Amniotic epithelial cell (primary cell): ENCODE data around the gene R3HDM2.

ENCODE experiments used
- DNase-seq: peaks from one replicate; pipeline ENCODE4 v3.0.0-alpha.2; 2010; ENCODE audit warnings: low read depth

The R3HDM2 gene

GRCh38 chr12:57229046-57229633 is 201.7 kb downstream of the R3HDM2 start:
- DNase-seq: no peak

- DNase-seq: peak; percentile 31
Measured at GRCh38 chr12:57227315-57228115, 203.3 kb downstream of the R3HDM2 start.

- DNase-seq: no peak
Measured at GRCh38 chr12:57226588-57227314, 204.1 kb downstream of the R3HDM2 start.

GRCh38 chr12:57225680-57226210 is 205.1 kb downstream of the R3HDM2 start:
- DNase-seq: no peak

GRCh38 chr12:57224973-57225679 is 205.7 kb downstream of the R3HDM2 start:
- DNase-seq: no peak

- no peak for DNase-seq
Measured at GRCh38 chr12:57224278-57224972, 206.4 kb downstream of the R3HDM2 start.

- no peak for DNase-seq
Measured at GRCh38 chr12:57223191-57224165, 207.4 kb downstream of the R3HDM2 start.

GRCh38 chr12:57222286-57223190 is 208.3 kb downstream of the R3HDM2 start:
- DNase-seq: no peak

- no peak for DNase-seq
Measured at GRCh38 chr12:57221169-57221917, 209.5 kb downstream of the R3HDM2 start.

- no peak for DNase-seq
Measured at GRCh38 chr12:57220770-57221168, 210.1 kb downstream of the R3HDM2 start.

GRCh38 chr12:57219993-57220754 is 210.7 kb downstream of the R3HDM2 start:
- no peak for DNase-seq

- DNase-seq: no peak
Measured at GRCh38 chr12:57219205-57219992, 211.4 kb downstream of the R3HDM2 start.

GRCh38 chr12:57218030-57218853 is 212.6 kb downstream of the R3HDM2 start:
- DNase-seq: no peak

- no peak for DNase-seq
Measured at GRCh38 chr12:57216921-57217879, 213.6 kb downstream of the R3HDM2 start.
